ENCODE data around the gene SLC26A6.

SLC26A6 gene

GRCh38 chr3:48630407-48630806, 4.9 kb downstream of the SLC26A6 start:
- peaks cover 72% of the 10 kb centered on the region for H3K36me3 ChIP-seq (ENCODE audit: insufficient read depth, low read length)

GRCh38 chr3:48629894-48630293, 5.4 kb downstream of the SLC26A6 start:
- no peaks in the 10 kb centered on the region for H3F3A ChIP-seq (ENCODE audit: insufficient read depth, low read length)
- H3K36me3 ChIP-seq (ENCODE audit: insufficient read depth, low read length): peaks cover 77% of the 10 kb centered on the region

More at GRCh38 chr3:48630407-48630806, 4.9 kb downstream of the SLC26A6 start:
- no peak overlapping the region for H3K4me3 ChIP-seq (ENCODE audit: low read depth, low read length, poor library complexity, severe bottlenecking)
- no peaks in the 10 kb centered on the region for H3F3A ChIP-seq (ENCODE audit: insufficient read depth, low read length)
- no peak overlapping the region for H3K4me2 ChIP-seq (ENCODE audit: low read length)
- peaks cover 10% of the 10 kb centered on the region for H3K4me1 ChIP-seq (ENCODE audit: insufficient read depth, low read length, severe bottlenecking)
- H2AFZ ChIP-seq (ENCODE audit: low read length): no peak overlapping the region
- no peaks in the 10 kb centered on the region for H3K79me2 ChIP-seq (ENCODE audit: insufficient read depth, low read length)
- no peaks in the 10 kb centered on the region for H3K27me3 ChIP-seq (ENCODE audit: insufficient read depth, low read length)
- TF ChIP-seq CTCF (IDR thresholded peaks at IDR 0.05; ENCODE audit: low read length) (no peak), EZH2 (IDR thresholded peaks at IDR 0.05; ENCODE audit: borderline replicate concordance, low read length) (no peak)
- H3K27ac ChIP-seq (ENCODE audit: low read depth, low read length, poor library complexity, severe bottlenecking): no peak overlapping the region
- H3K9me2 ChIP-seq (ENCODE audit: low read depth, low read length): no peaks in the 10 kb centered on the region
- H4K20me1 ChIP-seq (ENCODE audit: insufficient read depth, low read length): no peaks in the 10 kb centered on the region
- no peak overlapping the region for H3K9ac ChIP-seq (ENCODE audit: low read length)
- H3K9me3 ChIP-seq (ENCODE audit: low read length): no peaks in the 10 kb centered on the region

GRCh38 chr3:48628277-48629017, 6.8 kb downstream of the SLC26A6 start:
- Histone ChIP-seq H3K36me3 (ENCODE audit: insufficient read depth, low read length) (peaks cover 78% of the 10 kb centered on the region), H3K27ac (ENCODE audit: low read depth, low read length, poor library complexity, severe bottlenecking) (no peak overlapping the region)
- TF ChIP-seq CTCF (IDR thresholded peaks at IDR 0.05; ENCODE audit: low read length) (no peak), EZH2 (IDR thresholded peaks at IDR 0.05; ENCODE audit: borderline replicate concordance, low read length) (no peak)

More at GRCh38 chr3:48629894-48630293, 5.4 kb downstream of the SLC26A6 start:
- Histone ChIP-seq H4K20me1 (ENCODE audit: insufficient read depth, low read length) (no peaks in the 10 kb centered on the region), H3K4me2 (ENCODE audit: low read length) (no peak overlapping the region), H2AFZ (ENCODE audit: low read length) (no peak overlapping the region), H3K27me3 (ENCODE audit: insufficient read depth, low read length) (no peaks in the 10 kb centered on the region), H3K27ac (ENCODE audit: low read depth, low read length, poor library complexity, severe bottlenecking) (no peak overlapping the region), H3K4me3 (ENCODE audit: low read depth, low read length, poor library complexity, severe bottlenecking) (no peak overlapping the region), H3K9me2 (ENCODE audit: low read depth, low read length) (no peaks in the 10 kb centered on the region), H3K79me2 (ENCODE audit: insufficient read depth, low read length) (no peaks in the 10 kb centered on the region), H3K9me3 (ENCODE audit: low read length) (no peaks in the 10 kb centered on the region), H3K9ac (ENCODE audit: low read length) (no peak overlapping the region), H3K4me1 (ENCODE audit: insufficient read depth, low read length, severe bottlenecking) (peaks cover 10% of the 10 kb centered on the region)
- TF ChIP-seq EZH2 (IDR thresholded peaks at IDR 0.05; ENCODE audit: borderline replicate concordance, low read length) (no peak), CTCF (IDR thresholded peaks at IDR 0.05; ENCODE audit: low read length) (no peak)

More at GRCh38 chr3:48628277-48629017, 6.8 kb downstream of the SLC26A6 start:
- H3K4me1 ChIP-seq (ENCODE audit: insufficient read depth, low read length, severe bottlenecking): peaks cover 5% of the 10 kb centered on the region
- no peak overlapping the region for H3K4me2 ChIP-seq (ENCODE audit: low read length)
- no peaks in the 10 kb centered on the region for H3K9me3 ChIP-seq (ENCODE audit: low read length)
- H3K9ac ChIP-seq (ENCODE audit: low read length): no peak overlapping the region
- no peaks in the 10 kb centered on the region for H3K79me2 ChIP-seq (ENCODE audit: insufficient read depth, low read length)
- no peaks in the 10 kb centered on the region for H3K9me2 ChIP-seq (ENCODE audit: low read depth, low read length)
- H2AFZ ChIP-seq (ENCODE audit: low read length): no peak overlapping the region
- H4K20me1 ChIP-seq (ENCODE audit: insufficient read depth, low read length): no peaks in the 10 kb centered on the region
- no peaks in the 10 kb centered on the region for H3F3A ChIP-seq (ENCODE audit: insufficient read depth, low read length)
- no peak overlapping the region for H3K4me3 ChIP-seq (ENCODE audit: low read depth, low read length, poor library complexity, severe bottlenecking)
- H3K27me3 ChIP-seq (ENCODE audit: insufficient read depth, low read length): no peaks in the 10 kb centered on the region

All from OCI-LY1 (cell line).